GM18499 (cell line): Measurements from ENCODE around the gene RDH11.
"Not testable (repeated sequence)": the region's sequence is repeated elsewhere in the genome, so short reads cannot be mapped to it uniquely, and the experiment has no call there.

Experiments
- ATAC-seq: cut with Tn5 transposase; IDR thresholded peaks from one replicate; pipeline ENCODE4 v1.9.1; 2021; ENCODE audit warnings: moderate number of reproducible peaks; ENCODE audit not compliant: insufficient read depth, unreplicated experiment

RDH11 gene

DNA sequence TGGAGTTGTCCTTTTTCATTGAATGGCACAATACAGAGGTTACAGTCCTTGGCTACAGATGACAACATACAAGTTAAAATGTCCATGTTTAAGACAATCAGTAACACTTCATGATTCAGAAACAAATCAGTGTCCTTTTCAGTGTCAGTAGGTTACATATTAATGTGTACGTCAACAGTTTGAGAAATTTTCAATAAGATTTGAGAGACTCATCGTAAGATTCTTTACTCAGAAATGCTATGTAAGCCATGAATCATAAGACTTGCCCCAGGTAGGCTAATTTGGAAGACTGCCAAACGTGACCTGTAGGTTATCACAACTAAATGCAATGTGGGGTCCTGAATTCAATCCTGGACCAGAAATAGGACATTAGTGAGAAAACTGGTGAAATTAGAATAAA lies 9.6 kb upstream of the RDH11 start:
- no peak for ATAC-seq

DNA sequence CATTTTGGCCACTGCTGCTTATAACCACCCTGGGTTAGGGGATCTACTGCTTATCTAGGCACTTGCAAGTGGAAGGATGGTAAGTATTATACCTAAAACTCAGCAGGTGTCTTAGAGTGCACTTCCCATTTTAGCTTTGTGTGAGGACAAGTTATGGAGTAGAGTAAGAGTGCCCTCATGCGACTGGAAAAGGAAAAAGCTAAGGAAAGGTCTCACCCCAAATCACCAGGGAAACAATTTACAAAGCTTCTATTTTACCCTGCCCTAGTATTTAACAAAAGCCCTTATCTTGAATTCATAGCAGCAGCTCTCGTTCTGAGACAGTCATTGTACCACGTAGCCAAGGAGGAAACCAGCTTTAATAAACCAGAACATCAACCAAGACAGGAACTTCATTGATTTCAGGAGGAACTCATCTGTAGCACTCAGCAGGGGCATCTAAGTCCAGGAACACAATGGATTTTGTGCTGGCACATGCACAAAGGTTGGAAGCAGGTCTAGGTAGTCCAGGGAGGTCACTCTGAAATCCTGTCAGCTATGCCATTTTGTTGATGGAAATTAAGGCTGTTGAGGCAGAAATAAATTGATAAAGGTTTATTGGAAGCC lies 9.0 kb upstream of the RDH11 start:
- ATAC-seq, result no peak

DNA sequence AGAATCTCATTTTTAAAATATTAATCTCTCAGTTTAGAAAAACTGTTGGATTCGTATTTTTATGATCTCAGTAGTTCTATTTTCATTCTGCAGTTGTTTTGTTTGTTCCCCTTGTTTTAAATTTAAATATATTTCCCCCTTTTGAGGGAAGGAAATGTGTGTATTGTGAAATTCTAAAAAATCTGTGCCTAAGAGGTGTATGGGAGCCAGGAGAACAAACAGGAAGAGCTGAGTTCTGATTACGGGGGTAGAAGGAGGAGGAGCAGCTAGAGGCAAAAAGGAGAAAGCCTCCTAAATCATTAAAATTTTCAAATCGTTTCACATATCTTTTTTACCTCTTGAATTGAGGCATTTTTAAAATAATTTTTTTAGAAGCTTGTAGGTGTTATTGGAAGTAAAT lies 8.4 kb upstream of the RDH11 start:
- ATAC-seq, result no peak

DNA sequence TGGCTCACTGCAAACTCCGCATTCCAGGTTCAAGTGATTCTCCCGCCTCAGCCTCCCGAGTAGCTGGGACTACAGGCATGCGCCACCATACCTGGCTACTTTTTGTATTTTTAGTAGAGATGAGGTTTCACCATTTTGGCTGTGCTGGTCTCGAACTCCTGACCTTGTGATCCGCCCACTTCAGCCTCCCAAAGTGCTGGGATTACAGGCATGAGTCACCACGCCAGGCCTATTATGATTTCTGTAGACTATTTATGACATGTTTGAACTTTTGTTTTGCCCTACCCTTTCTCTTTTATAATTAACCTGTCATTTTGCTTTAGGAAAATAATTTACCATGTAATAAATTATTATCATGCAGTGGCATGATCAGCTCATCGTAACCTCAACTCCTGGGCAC lies 5.9 kb upstream of the RDH11 start, which contains the start of gene RDH12:
Gene RDH12, plus strand, starts transcription at position 395 of the 400 bp plus-strand sequence. CDS start 20,757 bp downstream, outside the sequence.
- not testable (repeated sequence) for ATAC-seq

DNA sequence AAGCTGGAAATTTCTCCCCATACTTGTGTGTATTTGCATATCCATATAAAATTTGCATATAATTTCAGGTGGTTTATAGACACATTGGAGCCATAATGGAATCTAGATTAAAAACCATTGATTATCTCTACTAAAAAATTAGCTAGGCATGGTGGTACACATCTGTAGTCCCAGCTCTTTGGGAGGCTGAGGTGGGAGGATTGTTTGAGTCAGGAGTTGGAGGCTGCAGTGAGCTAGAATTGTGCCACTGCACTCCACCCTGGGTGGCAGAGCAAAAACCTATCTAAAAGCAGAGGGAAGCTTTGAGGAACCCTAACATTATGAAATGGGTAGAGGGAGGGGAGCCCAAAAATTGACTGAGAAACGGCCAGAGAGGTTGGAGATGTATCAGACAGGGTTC lies 2.6 kb upstream of the RDH11 start:
- ATAC-seq, result no peak

DNA sequence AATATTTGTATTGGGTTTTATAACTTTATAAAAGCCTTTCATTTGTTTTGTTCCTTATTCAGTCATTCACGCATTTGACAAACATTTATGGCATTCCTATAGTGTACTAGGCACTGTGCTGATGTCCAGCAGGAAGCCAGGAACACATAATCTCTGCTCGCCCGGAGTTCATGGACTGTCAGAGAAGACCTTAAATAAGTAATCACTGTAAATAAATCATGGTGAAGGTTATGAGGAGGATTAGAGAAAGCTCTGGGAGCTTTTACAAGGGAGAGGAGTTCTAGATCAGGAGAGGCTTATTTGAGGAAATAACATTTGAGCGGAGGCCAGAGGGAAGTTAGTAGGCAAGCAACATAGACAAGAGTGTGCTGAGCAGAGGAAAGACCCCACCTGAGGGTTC lies 1.4 kb upstream of the RDH11 start:
- no peak for ATAC-seq

DNA sequence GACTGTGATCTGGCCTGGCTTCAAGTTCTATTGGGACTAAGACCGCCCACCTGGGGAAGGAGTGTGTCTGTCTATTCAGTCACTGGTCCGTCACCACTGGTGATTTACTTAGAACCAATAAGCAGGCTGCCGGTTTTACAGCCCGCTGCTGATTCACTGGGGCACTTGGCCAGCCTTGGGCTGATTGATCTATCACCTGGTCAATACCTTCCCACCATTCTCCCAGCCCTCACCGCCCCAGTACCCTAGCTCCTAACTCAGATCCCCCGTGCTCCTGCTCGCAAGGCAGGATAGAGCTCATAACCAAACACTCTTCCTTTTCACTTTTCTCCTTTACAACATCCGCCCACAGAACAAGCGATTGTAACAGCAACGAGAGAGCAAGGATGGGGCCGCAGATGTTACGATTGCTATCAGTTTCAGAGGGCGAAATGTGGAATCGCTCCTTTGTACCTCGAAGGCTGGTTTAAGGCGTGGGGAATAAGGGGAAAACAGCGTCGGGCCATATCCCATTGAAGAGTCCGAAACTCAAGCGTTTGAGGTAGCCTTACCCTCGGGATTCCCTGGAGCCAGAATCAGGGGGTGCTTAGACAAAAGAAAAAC lies 672 bp downstream of the RDH11 start:
- peak; percentile 71 for ATAC-seq

DNA sequence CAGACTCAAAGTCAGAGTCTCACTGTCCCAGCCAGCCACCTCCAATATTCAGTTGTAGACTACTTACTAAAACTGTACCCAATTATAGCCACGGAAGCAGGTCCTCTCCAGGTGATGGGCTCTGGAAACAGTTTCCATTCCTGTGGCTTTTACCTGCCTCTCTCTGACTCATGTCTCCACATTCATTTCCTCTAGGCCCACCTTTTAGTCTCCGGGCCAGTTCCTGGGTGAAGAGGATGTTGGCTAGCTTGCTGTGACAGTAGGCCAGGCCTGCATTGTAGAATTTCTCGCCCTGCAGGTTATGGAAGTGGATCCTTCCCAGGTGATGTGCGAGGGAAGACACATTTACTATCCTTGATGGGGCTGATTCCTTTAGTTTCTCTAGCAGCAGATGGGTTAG lies 5.6 kb downstream of the RDH11 start:
- ATAC-seq, result no peak

DNA sequence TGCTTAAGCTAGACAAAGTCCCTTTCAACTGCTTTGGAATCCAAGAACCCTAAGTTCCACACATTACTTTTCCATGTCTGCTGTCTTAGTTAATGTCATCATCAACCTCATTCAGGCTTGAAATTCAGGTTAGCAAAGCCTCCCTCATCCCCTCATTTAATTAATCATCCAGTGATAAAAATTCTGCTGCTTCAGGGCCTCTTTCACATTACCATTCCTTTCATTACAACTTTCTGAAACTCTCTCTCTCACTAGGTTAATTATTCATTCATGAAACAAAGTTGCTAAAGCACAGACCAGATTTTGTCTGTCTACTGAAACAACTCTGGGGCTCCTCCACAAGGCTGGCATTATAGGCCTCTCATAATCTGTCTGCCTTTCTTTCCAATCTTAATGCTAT lies 11.7 kb downstream of the RDH11 start:
- ATAC-seq, result no peak

DNA sequence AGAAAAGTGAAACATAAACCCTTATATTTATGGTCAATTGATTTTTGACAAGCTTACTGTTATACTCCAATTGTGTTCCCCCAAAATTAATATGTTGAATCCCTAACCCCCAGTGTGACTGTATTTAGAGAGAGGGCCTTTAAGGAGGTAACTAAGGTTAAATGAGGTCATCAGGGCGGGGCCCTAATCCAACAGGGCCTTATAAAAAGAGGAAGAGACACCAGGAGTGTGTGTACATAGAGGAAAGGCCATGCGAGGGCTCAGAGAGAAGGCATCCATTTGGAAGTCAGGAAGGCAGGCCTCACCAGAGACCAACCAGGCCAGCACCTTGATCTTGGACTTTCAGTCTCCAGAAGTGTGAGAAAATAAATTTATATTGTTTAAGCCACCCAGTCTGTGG lies 14.6 kb downstream of the RDH11 start:
- ATAC-seq, result no peak

DNA sequence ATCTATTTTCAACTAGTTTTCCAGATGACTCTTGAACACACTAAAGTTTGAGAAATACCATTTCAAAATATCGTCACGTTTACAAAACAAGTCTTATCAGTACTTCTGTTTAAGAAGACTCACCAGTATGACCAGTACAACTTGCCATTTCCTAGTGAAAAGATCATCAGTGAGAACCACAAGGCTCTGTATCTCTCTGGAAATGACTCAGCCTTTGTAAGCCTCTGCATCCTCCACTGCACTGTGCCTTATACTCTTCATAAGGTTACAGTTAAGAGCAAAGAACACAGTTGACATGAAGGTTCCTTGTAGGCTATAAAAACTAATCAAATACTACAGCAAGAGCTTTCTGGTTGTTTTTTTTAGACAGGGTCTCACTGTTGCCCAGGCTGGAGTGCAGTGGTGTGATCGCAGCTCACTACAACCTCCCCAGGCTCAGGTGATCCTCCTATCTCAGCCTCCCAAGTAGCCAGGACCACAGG lies 15.4 kb downstream of the RDH11 start:
- peak; percentile 88 for ATAC-seq

DNA sequence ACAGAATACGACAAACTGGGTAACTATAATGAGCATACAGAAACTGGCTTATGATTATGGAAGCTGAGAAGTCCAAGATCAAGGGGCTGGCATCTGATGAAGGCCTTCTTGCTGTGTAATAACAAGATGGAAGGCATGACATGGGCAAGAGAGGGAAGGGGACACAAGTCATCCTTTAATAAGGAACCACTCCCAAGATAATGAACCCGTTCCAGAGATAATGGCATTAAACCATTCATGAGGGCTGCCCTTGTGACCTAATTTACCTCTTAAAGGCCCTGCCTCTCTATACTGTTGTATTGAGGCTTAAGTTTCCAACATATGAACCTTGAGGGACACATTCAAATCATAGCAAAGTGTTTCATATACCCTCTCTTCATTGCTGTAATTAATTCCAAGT lies 16.6 kb downstream of the RDH11 start:
- no peak for ATAC-seq

DNA sequence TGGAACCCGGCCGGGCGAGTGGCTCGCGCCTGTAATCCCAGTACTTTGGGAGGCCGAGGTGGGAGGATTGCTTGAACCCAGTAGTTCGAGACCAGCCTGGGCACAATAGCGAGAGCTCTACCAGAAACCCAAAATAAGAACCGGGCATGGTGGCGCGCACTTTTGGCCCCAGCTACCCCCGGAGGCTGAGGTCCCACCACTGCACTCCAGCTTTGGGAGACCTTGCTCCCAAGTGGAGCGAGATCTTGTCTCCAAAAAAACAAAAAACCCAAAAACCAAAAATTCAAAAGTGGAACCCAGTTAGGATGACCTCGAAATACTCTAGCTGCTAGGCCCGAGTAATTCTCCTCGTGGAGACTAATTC lies 20.4 kb downstream of the RDH11 start:
- no peak for ATAC-seq

DNA sequence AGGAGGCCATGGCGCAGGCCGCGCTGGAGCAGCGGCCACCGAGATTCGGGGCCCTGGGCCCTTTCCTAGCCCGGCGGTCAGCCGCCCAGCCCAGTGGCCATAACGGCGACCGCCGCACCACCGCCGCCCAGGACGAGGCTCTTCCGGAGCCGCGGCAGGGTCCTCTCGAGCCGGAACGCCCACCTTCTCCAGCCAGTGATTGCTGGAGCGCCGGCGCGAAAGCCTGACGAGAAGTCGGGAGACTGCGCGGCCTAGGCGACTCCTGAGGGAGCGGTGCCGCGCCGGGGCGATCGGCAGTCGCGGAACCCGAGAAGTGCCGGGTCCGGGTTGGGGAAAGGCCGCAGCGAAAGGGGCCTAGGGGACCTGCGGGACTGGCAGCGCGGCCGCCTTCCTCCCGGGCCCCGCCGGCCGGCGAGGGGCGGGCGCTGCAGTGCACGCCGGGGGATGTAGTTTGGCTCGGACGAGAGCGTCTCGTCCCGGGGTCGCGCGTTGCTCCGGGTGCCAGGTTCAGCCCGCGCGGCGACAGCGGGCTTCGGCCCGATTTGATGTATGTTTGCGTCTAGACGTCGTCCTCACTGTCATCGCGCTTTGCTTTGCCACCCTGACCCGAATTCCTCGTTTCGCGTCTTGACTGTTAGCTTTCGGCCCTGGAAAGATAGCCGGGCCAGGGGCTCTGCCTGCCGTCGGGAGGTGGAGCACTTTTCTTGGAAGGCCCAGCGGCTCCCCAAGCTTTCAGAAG lies 20.9 kb downstream of the RDH11 start, which contains the start of gene VTI1B:
Gene VTI1B, minus strand, starts transcription at position 153 of the 739 bp plus-strand sequence. Its CDS starts 143 bp downstream, at position 10.
- ATAC-seq, result peak; percentile 46

DNA sequence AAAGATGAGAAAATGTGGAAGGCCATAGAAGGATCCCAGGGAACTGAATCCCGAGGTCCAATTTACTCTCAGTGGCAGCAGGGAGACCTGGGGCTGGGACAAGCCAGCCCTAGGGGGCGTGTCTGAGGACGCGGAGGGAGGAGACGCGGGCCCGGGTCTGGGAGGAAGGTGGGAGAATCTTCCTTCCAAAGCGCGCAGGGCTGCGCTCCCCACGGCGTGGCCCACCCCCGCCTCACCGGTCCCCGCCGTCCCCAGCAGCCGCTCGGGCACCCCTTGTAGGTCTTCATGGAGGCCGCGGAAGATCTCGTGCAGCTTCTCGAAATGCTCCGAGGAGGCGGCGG lies 21.5 kb downstream of the RDH11 start:
- no peak for ATAC-seq

DNA sequence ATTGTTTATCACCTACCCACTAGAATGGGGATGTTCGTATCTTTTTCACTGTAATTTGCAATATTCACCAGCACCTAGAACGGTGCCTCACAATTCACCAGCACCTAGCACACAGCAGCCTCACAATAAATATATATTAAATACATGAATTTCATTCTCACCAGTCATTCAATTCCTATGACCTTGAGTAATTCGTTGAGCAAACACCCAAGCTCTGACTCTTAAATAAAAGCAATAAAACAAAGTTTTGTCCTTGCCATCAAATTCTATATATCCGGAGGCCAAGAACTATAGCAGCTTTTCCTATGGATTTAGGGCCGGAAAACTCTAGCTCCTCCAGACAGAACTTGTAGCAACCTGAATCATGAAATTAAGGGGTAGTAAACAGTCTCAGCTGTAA lies 22.1 kb downstream of the RDH11 start:
- no peak for ATAC-seq

DNA sequence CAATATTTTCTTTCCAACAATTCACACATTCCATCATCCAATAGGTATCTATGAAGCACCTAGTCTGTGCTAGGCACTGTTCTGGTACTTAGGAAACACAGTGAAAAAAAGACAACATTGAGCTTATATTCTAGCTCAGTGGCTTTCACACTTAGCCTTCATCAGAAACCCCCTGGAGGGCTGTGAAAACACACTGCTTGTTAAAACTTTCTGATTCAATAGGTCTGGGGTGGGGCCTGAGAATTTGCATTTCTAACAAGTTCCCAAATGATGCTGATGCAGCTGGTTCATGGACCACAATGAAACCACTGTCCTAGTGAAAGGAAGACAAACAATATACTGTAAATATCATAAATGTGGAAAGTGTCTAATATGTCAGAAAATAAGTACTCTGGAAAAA lies 27.0 kb downstream of the RDH11 start:
- ATAC-seq, result no peak

DNA sequence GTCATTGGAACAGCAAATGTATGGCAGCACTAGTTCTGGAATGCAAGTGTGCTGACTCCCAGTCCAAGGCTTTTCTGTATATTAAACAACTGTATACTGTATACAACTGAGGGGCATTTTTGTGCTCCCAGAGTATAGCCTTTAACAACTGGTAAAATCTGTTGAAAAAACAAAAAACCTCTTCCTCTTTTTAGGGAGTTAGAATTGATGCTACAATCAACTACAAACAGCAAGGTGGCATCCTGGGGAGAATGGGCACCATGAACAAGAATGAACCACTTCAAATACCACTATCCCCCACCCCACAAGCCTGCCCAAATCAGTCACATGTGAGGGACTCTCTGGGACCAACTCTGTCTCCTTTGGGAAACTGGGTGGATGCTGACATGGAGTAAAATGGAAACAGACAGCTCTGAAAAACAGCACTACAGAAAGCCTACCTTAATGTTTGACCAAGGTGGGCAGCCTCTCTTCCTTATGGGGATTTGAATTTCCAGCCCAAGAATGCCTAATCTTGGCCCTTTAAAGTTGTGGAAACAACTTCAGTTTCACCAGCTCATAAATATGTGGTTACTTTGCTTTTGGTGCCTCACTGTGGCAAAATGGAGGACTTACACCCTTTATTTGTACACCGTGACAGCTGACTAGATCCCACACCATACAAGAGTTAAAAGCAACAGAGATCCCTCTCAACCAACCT lies 28.7 kb downstream of the RDH11 start:
- ATAC-seq, result no peak

DNA sequence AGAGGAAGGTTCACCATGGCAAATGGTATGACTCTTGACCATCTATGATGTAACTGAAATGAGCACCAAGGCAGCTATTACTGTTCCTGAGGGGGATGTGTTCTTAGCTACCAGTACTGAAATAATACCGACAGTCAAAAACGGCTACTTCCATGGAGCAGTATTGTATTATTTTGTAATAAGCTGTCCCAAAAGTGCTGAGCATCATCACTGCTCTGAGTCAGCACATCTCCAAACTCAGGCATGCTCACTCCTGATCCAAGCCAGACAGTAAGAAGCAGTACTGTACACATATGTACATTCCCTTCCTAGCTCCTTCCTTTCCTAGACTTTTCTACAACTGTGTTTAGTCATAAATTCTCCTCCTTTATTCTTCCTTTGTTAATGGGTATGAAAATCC lies 29.7 kb downstream of the RDH11 start:
- ATAC-seq, result no peak

DNA sequence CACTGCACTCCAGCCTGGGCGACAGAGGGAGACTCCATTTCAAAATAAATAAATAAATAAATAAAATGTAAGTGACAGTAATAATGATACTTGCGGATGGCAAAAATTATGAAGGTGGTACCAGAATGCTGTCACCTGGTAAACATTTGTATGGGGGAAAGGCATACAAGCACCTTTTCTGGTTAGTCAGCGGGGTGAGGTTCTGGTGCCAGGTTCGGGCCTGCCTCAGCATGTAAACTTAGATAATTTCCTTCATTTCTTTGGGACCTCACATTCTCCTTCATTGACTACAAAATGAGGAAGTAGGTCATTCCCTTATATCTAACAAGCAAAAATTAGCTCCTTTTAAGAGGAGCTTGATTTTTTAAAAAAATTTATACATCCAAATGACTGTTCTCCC lies 31.9 kb downstream of the RDH11 start:
- ATAC-seq, result no peak

DNA sequence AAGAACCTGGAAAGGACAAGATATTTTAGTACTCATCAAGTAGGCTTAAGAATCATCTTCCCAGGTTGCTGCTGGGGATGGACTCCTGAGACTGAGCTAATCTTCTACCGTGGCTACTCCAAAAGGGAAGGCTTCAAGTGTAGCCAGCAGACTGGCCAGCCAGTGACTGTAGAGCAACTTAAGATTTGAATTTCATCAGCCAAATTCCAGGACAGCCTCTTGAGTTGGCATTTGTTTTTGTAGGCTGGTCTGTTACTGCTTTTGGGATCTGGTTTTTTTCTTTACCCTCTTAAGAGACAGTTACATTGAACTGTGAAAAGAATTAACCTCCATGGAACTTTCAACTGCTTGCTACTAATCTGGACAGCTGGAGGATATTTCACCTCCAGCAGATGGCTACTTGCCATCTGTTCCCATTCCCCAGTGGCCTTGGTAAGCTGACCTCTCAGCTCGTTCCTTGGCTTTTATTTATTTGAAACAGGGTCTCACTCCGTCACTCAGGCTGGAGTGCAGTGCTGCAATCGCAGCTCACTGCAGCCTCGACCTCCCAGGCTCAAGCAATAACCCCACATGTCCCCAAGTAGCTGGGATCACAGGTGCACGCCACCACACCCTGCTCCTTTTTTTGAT lies 41.8 kb downstream of the RDH11 start:
- no peak for ATAC-seq
